Adrenal gland (tissue), 12 donors: Measurements from ENCODE around the gene POLR2C. TPM values are rescaled to one million over a fixed set of nuclear protein-coding genes. Genes with fewer than 3 reads are reported as not detected.
"Not testable (repeated sequence)": the region's sequence is repeated elsewhere in the genome, so short reads cannot be mapped to it uniquely, and the experiment has no call there.

Experiments
- DNase-seq, 7 donors: peaks; one replicate each; pipeline ENCODE4 v3.0.0-alpha.2; 2019 to 2020
- H3K27ac ChIP-seq, 5 donors: fragments of 200-600 bp; sonication (generic) in 4 of 5; 1 replicate in 3 of 5; 2 replicates in 2 of 5; pipeline versions ENCODE4 v1.5.1 to v1.8.0; 2016 to 2020; ENCODE audit warnings: mild to moderate bottlenecking in 1 of 5
- H3K27me3 ChIP-seq: fragments of 200-600 bp; 2 replicates; pipeline ENCODE4 v1.8.0; 2021
- H3K36me3 ChIP-seq, 2 donors: fragments of 200-600 bp; replicated peaks in 1 of 2; 1 replicate in 1 of 2; 2 replicates in 1 of 2; pipeline versions ENCODE4 v1.5.1 to v1.8.0; 2018 to 2022
- H3K4me1 ChIP-seq, 2 donors: fragments of 200-600 bp; replicated peaks in 1 of 2; 1 replicate in 1 of 2; 2 replicates in 1 of 2; pipeline versions ENCODE4 v1.5.1 to v1.8.0; 2018 to 2021
- H3K4me3 ChIP-seq, 4 donors: fragments of 200-600 bp; sonication (generic) in 3 of 4; one replicate each; pipeline ENCODE4 v1.5.1; 2016 to 2018
- H3K9me3 ChIP-seq, 3 donors: fragments of 200-600 bp; sonication (generic) in 1 of 3; replicated peaks in 1 of 3; 1 replicate in 2 of 3; 2 replicates in 1 of 3; pipeline versions ENCODE4 v1.5.1 to v1.8.0; 2016 to 2021
- CTCF ChIP-seq, 6 experiments: fragments of 450-650 bp in 4 of 6; fragments of 200-600 bp in 2 of 6; sonication (generic) in 1 of 6; IDR thresholded peaks; 1 replicate in 5 of 6; 2 replicates in 1 of 6; pipeline versions ENCODE4 v1.5.1 to v1.8.0; 2016 to 2021; ENCODE audit warnings: antibody characterized with exemption in 6 of 6, mild to moderate bottlenecking in 2 of 6, moderate library complexity in 1 of 6
- POLR2A ChIP-seq, 2 donors: fragments of 450-650 bp; IDR thresholded peaks; one replicate each; pipeline ENCODE4 v1.6.1; 2017; ENCODE audit warnings: antibody characterized with exemption in 2 of 2, mild to moderate bottlenecking in 2 of 2, moderate library complexity in 1 of 2
- WGBS, 4 donors: extraction: QIAGEN DNeasy Blood & Tissue Kit in 2 of 4; methylation state at CpG; one replicate each; pipeline versions ENCODE4 v1.1.5 to v1.1.7; 2013 to 2017; 5-methylcytosine and 5-hydroxymethylcytosine counted together
- intact Hi-C, 2 donors: fragments of 100-400 bp; cut with DNase I; formaldehyde crosslinking; loops; one replicate each; pipeline versions ENCODE4 v1.14.1 to v1.15.0; 2022 to 2023
- polyA plus RNA-seq, 3 donors: library from polyadenylated mRNA; stranded (reverse); fragments of 200-250 nt in 2 of 3; fragments of 350-450 nt in 1 of 3; fragmentation: Illumina TruSeq in 1 of 3; extraction: RNeasy Lipid Tissue Mini Kit (QIAGEN cat#74804) in 1 of 3; gene quantifications; one replicate each; pipeline ENCODE4 v1.2.3, GENCODE V29; 2013 to 2014
- total RNA-seq, 9 donors: library from RNA; depleted of rRNA in 4 of 9; stranded (reverse); fragments of >200 nt in 4 of 9; fragments of 120-200 nt in 1 of 9; fragmentation: NEBNext Ultra II Directional in 1 of 9; extraction: Animal tissue kit (Norgen Biotek cat#: 25700) in 1 of 9; gene quantifications; one replicate each; pipeline versions ENCODE4 v1.1.0 to v1.2.4, GENCODE V29; 2013 to 2023
- donor health status: healthy with polysubstance abuse.
- donor health status: Bipolar disorder and iron deficiency.
- donor health status: DM: yes; HTN: yes; CAD: no.
- donor health status: DM: no; HTN: no; CAD: no.
- donor health status: DM: no; HTN: no; CAD: no.
- donor health status: DM: yes; HTN: yes; CAD: no.

The POLR2C gene
- total and polyA plus RNA-seq, 12 donors = 28.3 to 147 (median 71.7) TPM

DNA sequence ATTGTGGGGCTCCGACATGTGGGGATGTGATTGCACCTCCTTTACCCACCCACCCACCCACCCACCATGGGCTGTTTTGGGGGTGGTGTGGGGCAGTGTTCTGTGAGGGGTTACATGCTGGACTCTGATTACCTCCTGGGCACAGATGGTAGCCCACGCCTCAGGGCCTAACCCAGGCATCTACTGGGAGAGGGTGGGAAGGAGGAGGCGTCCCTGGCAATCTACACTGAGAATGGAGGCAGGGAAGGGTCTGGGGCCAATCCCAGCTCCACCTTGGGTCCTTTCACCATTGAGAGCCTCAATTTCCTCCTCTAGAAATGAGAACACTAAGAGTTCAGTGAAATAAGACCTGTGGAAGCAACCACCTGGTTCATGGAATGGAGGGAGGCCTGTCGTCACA lies 35.6 kb downstream of the POLR2C start:
- no peaks in the 10 kb centered on the region for H3K4me1 ChIP-seq
- TF ChIP-seq CTCF (IDR thresholded peaks at IDR 0.05) = no peak
- TF ChIP-seq POLR2A (IDR thresholded peaks at IDR 0.05) = no peak
- intact Hi-C loops = no loop called here
- no peak for DNase-seq
- no peak overlapping the region for H3K4me3 ChIP-seq
- no peak overlapping the region for H3K27ac ChIP-seq
- no peaks in the 10 kb centered on the region for H3K36me3 ChIP-seq
- no peaks in the 10 kb centered on the region for H3K27me3 ChIP-seq
- no peaks in the 10 kb centered on the region for H3K9me3 ChIP-seq
- WGBS, 4 donors = 83 to 95% (median 92%) methylated on average over 2 to 4 of the region's 4 CpGs

- H3K27ac ChIP-seq, intact Hi-C loops, H3K4me3 ChIP-seq, H3K27me3 ChIP-seq, DNase-seq, H3K9me3 ChIP-seq, H3K4me1 ChIP-seq, H3K36me3 ChIP-seq: not testable (repeated sequence)
- WGBS, 4 donors = 91 to 97% (median 94%) methylated on average over 11 of the region's 11 CpGs
Observed at GRCh38 chr16:57499941-57500340, 37.5 kb downstream of the POLR2C start.

- intact Hi-C loops = no loop called here
- Histone ChIP-seq H3K36me3 (no peaks in the 10 kb centered on the region), H3K27me3 (no peaks in the 10 kb centered on the region), H3K9me3 (no peaks in the 10 kb centered on the region), H3K4me1 (no peaks in the 10 kb centered on the region), H3K27ac (no peak overlapping the region), H3K4me3 (no peak overlapping the region)
- WGBS, 4 donors = 43 to 51% (median 47%) methylated on average over 7 to 9 of the region's 9 CpGs
- peak in 1 of 7 donors; percentile 21 for DNase-seq
- no peak for TF ChIP-seq POLR2A (IDR thresholded peaks at IDR 0.05)
- no peak for TF ChIP-seq CTCF (IDR thresholded peaks at IDR 0.05)
Observed at GRCh38 chr16:57500578-57501111, 38.2 kb downstream of the POLR2C start.

- no peaks in the 10 kb centered on the region for H3K9me3 ChIP-seq
- no peak overlapping the region for H3K4me3 ChIP-seq
- no peak overlapping the region for H3K27ac ChIP-seq
- 58 to 78% (median 75%) methylated on average over 7 of the region's 7 CpGs for WGBS, 4 donors
- no peaks in the 10 kb centered on the region for H3K27me3 ChIP-seq
- H3K4me1 ChIP-seq = no peaks in the 10 kb centered on the region
- TF ChIP-seq CTCF (IDR thresholded peaks at IDR 0.05) = no peak
- no peak for TF ChIP-seq POLR2A (IDR thresholded peaks at IDR 0.05)
- intact Hi-C loops = no loop called here
- no peak for DNase-seq
- no peaks in the 10 kb centered on the region for H3K36me3 ChIP-seq
Observed at GRCh38 chr16:57501492-57501891, 39.0 kb downstream of the POLR2C start.

DNA sequence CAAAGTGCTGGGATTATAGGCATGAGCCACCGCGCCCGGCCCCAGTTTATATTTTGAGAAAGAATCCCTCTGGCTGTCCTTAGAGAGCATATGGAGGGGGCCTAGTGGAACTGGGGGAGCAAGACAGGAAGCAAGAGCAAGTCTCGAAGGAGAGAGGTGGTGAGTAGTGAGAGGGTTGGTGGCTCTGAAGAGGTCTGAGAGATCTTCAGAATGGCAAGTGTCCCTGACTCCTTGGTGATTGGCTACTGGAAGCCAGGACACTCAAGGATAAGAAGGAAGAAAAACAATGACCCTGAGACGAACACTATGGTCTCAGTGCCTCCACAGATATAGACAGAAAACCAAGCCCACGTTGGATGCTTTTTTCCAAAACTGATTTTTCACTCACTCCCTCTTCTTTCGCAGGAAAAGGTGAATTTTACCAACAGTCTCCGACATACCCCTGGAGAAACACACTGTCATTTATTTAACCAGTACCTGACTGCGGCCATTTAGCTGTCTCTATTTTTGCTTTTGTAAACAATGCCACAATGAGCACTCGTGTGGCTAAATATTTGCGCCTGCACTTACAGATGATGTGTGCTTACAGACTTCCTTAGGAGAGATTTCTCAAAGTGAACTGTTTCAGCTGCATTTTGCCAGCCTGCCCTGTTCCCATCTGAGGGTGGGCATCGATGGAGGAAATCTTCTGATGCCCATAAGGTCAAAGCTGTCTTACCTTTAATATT lies 39.7 kb downstream of the POLR2C start:
- whole genome bisulfite sequencing, 4 donors = 83 to 87% (median 86%) methylated on average over 12 of the region's 12 CpGs
- intact Hi-C loops = no loop called here
- Histone ChIP-seq H3K4me1 (no peaks in the 10 kb centered on the region), H3K36me3 (no peaks in the 10 kb centered on the region), H3K27ac (no peak overlapping the region), H3K9me3 (no peaks in the 10 kb centered on the region), H3K4me3 (no peak overlapping the region), H3K27me3 (no peaks in the 10 kb centered on the region)
- TF ChIP-seq CTCF (IDR thresholded peaks at IDR 0.05) = no peak
- TF ChIP-seq POLR2A (IDR thresholded peaks at IDR 0.05) = no peak
- DNase-seq = no peak
